ENCODE results near the gene MCM9. TPM values are rescaled to one million over a fixed set of nuclear protein-coding genes. Genes with fewer than 3 reads are reported as not detected.

Gene MCM9
- total RNA-seq, 1 experiment from 2014 or later: 18.6 TPM

GRCh38 chr6:118776607-118777549, 158.1 kb downstream of the MCM9 start:
- Histone ChIP-seq H4K8ac (replicated peaks; ENCODE audit: insufficient read length, low read depth, low read length) (no peak overlapping the region), H2BK12ac (ENCODE audit: insufficient read length, low read depth, low read length) (no peak overlapping the region), H2BK5ac (ENCODE audit: insufficient read length, low read length) (no peak overlapping the region), H2BK15ac (ENCODE audit: low read depth, low read length) (no peak overlapping the region), H3K9ac (ENCODE audit: extremely low read depth, insufficient read length, low read length) (no peak overlapping the region), H2AFZ (ENCODE audit: low read length) (no peak overlapping the region), H4K20me1 (ENCODE audit: control insufficient read depth, insufficient read depth, insufficient read length) (no peaks in the 10 kb centered on the region), H3T11ph (ENCODE audit: low read length) (no peak overlapping the region), H3K18ac (ENCODE audit: insufficient read length, low read depth, low read length) (no peak overlapping the region), H3K4me2 (ENCODE audit: insufficient read depth, insufficient read length, low read length) (no peak overlapping the region), H3K14ac (ENCODE audit: insufficient read depth, low read length) (no peak overlapping the region), H4K5ac (ENCODE audit: insufficient read length, low read depth, low read length) (no peak overlapping the region), H3K23me2 (ENCODE audit: insufficient read length, low read depth, low read length, poor library complexity, severe bottlenecking) (no peaks in the 10 kb centered on the region), H3K27me3 (ENCODE audit: insufficient read depth, low read length) (no peaks in the 10 kb centered on the region), H2BK120ac (ENCODE audit: low read depth, low read length, poor library complexity, severe bottlenecking) (no peak overlapping the region), H4K91ac (ENCODE audit: insufficient read length, low read depth, low read length) (no peak overlapping the region), H2BK20ac (ENCODE audit: low read depth, low read length, poor library complexity, severe bottlenecking) (no peak overlapping the region), H3K4me1 (ENCODE audit: insufficient read depth, low read length) (no peaks in the 10 kb centered on the region), H3K79me2 (ENCODE audit: insufficient read depth, low read length) (peaks cover 2% of the 10 kb centered on the region; the same call in 1 of the 2 replicates), H3K27ac (ENCODE audit: insufficient read length, low read depth, low read length) (no peak overlapping the region), H3K4ac (ENCODE audit: low read depth, low read length) (no peak overlapping the region), H2AK5ac (ENCODE audit: insufficient read length, low read length) (no peak overlapping the region), H3K23ac (ENCODE audit: insufficient read length, low read depth, low read length) (no peak overlapping the region), H3K79me1 (ENCODE audit: insufficient read depth, low read depth, low read length, poor library complexity, severe bottlenecking) (no peaks in the 10 kb centered on the region), H3K9me3 (ENCODE audit: control insufficient read depth, low read depth, low read length) (no peaks in the 10 kb centered on the region), H3K56ac (ENCODE audit: insufficient read length, low read depth, low read length) (no peak overlapping the region)
- DNase-seq: peak; percentile 56
- Mint-ChIP-seq H3K4me3 (no peak overlapping the region), H3K9me3 (no peaks in the 10 kb centered on the region), H3K27ac (no peak overlapping the region; a peak in 1 of 7 replicates), H3K4me1 (peaks cover 4 to 12% of the 10 kb centered on the region in 2 experiments; a peak in 3 of 4 replicates), H3K27me3 (ENCODE audit: low read depth) (no peaks in the 10 kb centered on the region), H3K36me3 (ENCODE audit: insufficient read depth in 1 of 3, low read depth in 3 of 3) (no peaks in the 10 kb centered on the region)
- no CpG with 5 or more reads among the region's 5 CpGs for WGBS (ENCODE audit: extremely low coverage, insufficient read length, low lambda C conversion rate)
- TF ChIP-seq, protein P1, sequence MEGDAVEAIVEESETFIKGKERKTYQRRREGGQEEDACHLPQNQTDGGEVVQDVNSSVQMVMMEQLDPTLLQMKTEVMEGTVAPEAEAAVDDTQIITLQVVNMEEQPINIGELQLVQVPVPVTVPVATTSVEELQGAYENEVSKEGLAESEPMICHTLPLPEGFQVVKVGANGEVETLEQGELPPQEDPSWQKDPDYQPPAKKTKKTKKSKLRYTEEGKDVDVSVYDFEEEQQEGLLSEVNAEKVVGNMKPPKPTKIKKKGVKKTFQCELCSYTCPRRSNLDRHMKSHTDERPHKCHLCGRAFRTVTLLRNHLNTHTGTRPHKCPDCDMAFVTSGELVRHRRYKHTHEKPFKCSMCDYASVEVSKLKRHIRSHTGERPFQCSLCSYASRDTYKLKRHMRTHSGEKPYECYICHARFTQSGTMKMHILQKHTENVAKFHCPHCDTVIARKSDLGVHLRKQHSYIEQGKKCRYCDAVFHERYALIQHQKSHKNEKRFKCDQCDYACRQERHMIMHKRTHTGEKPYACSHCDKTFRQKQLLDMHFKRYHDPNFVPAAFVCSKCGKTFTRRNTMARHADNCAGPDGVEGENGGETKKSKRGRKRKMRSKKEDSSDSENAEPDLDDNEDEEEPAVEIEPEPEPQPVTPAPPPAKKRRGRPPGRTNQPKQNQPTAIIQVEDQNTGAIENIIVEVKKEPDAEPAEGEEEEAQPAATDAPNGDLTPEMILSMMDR (conservative IDR thresholded peaks at IDR 0.05): peak; percentile 82

All from H9 (cell line).